Left lung (tissue), 10 donors: ENCODE data around the gene RNF44. TPM values are rescaled to one million over a fixed set of nuclear protein-coding genes. Genes with fewer than 3 reads are reported as not detected.

Source experiments
- ATAC-seq: fragments of 200-7000 bp; cut with Tn5 transposase; one replicate; pipeline ENCODE4 v1.9.1; 2020; ENCODE audit warnings: moderate library complexity
- DNase-seq, 4 donors: peaks; one replicate each; pipeline ENCODE4 v3.0.0-alpha.2; 2013 to 2020
- H3K27ac ChIP-seq, 2 donors: fragments of 200-600 bp; sonication (generic) in 1 of 2; one replicate each; pipeline versions ENCODE4 v1.5.0 to v1.8.0; 2020 to 2021
- H3K27me3 ChIP-seq, 2 donors: fragments of 200-600 bp; sonication (generic) in 1 of 2; one replicate each; pipeline versions ENCODE4 v1.5.0 to v1.8.0; 2020 to 2021
- H3K36me3 ChIP-seq, 2 donors: fragments of 200-600 bp; sonication (generic) in 1 of 2; one replicate each; pipeline versions ENCODE4 v1.5.0 to v1.8.0; 2020 to 2021
- H3K4me1 ChIP-seq, 2 donors: fragments of 200-600 bp; one replicate each; pipeline ENCODE4 v1.8.0; 2021
- H3K4me3 ChIP-seq, 2 donors: fragments of 200-600 bp; sonication (generic) in 1 of 2; one replicate each; pipeline versions ENCODE4 v1.5.0 to v1.8.0; 2020 to 2021; ENCODE audit warnings: mild to moderate bottlenecking in 1 of 2
- H3K9me3 ChIP-seq, 2 donors: fragments of 200-600 bp; sonication (generic) in 1 of 2; one replicate each; pipeline versions ENCODE4 v1.5.0 to v1.8.0; 2020 to 2021
- intact Hi-C, 2 donors: fragments of 100-400 bp; cut with DNase I; formaldehyde crosslinking; loops; one replicate each; pipeline versions ENCODE4 v1.11.2 to v1.14.2; 2022
- polyA plus RNA-seq, 6 donors: library from polyadenylated mRNA; unstranded; fragments of 120-200 nt; gene quantifications; one replicate each; pipeline ENCODE4 v1.2.1, GENCODE V29; 2013; ENCODE audit not compliant: insufficient read length in 6 of 6
- total RNA-seq, 2 donors: library from RNA; stranded (reverse); fragmentation: NEBNext Ultra II Directional; extraction: Animal tissue kit (Norgen Biotek cat#: 25700); gene quantifications; one replicate each; pipeline ENCODE4 v1.2.1, GENCODE V29; 2021
- TF ChIP-seq, protein P1 (sequence below), 2 donors: fragments of 200-600 bp; sonication (generic) in 1 of 2; IDR thresholded peaks; one replicate each; pipeline versions ENCODE4 v1.5.0 to v1.8.0; 2021; ENCODE audit warnings: antibody characterized with exemption in 2 of 2
- donor health status: DM: no; HTN: yes; CAD: no.
- donor health status: DM: no; HTN: no; CAD: no.

Gene RNF44
- total and polyA plus RNA-seq, 8 donors: 37.6 to 61.7 (median 45.0) TPM

DNA sequence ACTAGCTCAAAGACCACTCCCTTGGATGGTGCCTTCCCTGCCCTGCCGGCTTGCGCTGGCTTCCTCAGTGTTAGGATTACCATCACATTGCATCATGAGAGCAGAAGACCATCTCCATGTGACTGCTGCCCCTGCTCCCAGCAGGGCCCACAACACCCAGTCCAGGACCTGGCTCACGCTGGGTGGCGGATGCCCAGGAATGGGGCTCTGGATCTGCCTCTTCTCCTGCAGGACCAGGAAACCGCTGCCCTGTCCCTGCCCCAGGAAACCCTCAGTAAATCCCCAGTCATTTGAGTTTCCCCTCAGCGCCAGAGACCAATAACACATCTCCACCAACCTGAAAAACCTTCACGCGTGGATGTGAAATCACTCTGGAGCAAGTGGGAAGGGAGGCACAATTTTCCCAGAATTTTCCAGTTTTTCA is 3.3 kb upstream of the RNF44 start:
- DNase-seq: no peak
- ATAC-seq: no peak
- Histone ChIP-seq H3K4me1 (peaks cover 26 to 69% of the 10 kb centered on the region in 2 donors), H3K4me3 (no peak overlapping the region), H3K27me3 (no peaks in the 10 kb centered on the region), H3K36me3 (no peaks in the 10 kb centered on the region), H3K9me3 (no peaks in the 10 kb centered on the region), H3K27ac (peak overlapping the region in 1 of 2 donors; percentile 55)
- TF ChIP-seq, protein P1, sequence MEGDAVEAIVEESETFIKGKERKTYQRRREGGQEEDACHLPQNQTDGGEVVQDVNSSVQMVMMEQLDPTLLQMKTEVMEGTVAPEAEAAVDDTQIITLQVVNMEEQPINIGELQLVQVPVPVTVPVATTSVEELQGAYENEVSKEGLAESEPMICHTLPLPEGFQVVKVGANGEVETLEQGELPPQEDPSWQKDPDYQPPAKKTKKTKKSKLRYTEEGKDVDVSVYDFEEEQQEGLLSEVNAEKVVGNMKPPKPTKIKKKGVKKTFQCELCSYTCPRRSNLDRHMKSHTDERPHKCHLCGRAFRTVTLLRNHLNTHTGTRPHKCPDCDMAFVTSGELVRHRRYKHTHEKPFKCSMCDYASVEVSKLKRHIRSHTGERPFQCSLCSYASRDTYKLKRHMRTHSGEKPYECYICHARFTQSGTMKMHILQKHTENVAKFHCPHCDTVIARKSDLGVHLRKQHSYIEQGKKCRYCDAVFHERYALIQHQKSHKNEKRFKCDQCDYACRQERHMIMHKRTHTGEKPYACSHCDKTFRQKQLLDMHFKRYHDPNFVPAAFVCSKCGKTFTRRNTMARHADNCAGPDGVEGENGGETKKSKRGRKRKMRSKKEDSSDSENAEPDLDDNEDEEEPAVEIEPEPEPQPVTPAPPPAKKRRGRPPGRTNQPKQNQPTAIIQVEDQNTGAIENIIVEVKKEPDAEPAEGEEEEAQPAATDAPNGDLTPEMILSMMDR (IDR thresholded peaks at IDR 0.05): no peak
- intact Hi-C loops: no loop called here

DNA sequence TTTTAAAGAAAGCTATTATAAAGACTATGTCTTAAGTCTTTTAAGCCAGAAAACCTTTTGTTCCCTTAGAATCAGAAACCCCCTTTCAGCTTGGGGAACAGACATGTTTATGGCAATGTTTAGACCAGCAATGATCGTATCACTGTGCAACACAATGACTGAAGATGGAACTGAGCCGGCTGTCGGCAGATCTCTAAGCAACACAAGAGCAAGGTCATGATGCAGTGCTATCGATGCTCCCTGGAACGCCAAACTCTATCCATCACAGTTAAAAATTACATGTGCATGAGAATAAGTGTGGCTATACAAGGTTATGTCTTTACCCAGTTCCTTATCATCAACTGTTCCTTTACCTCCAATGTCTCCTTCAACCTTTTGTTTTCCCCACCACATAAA is 1.8 kb upstream of the RNF44 start:
- intact Hi-C loops: no loop called here
- ATAC-seq: no peak
- peak overlapping the region in 1 of 2 donors; percentile 55 for H3K27ac ChIP-seq
- TF ChIP-seq, protein P1 (IDR thresholded peaks at IDR 0.05): no peak
- H3K4me1 ChIP-seq: peaks cover 40 to 75% of the 10 kb centered on the region in 2 donors
- H3K27me3 ChIP-seq: no peaks in the 10 kb centered on the region
- DNase-seq: no peak
- H3K4me3 ChIP-seq: no peak overlapping the region
- H3K9me3 ChIP-seq: no peaks in the 10 kb centered on the region
- H3K36me3 ChIP-seq: no peaks in the 10 kb centered on the region

DNA sequence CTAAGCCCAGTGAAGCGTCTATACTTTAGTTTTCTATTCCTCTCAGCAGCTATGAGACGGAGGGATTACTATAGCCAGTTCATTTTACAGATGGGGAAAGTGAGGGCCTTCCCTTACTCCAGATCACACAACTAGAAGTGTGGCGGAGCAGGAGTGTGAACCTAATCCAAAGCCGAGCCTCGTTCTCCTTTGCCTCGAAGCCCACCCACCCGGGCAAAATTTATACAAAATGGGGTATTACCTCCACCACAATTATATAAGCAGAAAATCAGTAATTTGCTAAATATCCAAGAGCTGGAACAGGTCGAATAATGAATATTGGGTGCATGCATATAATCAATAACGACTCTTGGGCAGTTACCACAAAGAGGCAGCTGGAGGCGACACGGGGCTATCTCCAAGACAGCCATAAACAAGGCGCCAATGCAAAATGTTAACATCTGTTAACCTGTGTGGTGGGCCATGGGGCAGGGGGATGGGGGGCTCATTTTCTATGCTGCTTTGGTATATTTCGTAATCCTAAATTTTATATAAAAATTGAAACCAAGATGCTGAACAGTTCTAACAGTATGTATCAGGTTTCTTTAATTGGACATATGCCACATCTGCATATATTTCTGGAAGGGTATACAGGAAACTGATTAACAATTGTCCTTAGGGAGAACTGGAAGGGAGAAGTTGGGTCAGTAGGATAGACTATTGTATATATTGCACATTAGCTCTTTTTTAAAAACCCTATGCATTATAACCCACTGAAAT is 1.2 kb upstream of the RNF44 start:
- Histone ChIP-seq H3K4me1 (peaks cover 46 to 78% of the 10 kb centered on the region in 2 donors), H3K4me3 (peak overlapping the region; percentile 8 to 82), H3K27ac (peak overlapping the region; percentile 54 to 99), H3K9me3 (no peaks in the 10 kb centered on the region), H3K36me3 (no peaks in the 10 kb centered on the region), H3K27me3 (no peaks in the 10 kb centered on the region)
- intact Hi-C loops: no loop called here
- TF ChIP-seq, protein P1 (IDR thresholded peaks at IDR 0.05): no peak
- ATAC-seq: no peak
- no peak for DNase-seq

DNA sequence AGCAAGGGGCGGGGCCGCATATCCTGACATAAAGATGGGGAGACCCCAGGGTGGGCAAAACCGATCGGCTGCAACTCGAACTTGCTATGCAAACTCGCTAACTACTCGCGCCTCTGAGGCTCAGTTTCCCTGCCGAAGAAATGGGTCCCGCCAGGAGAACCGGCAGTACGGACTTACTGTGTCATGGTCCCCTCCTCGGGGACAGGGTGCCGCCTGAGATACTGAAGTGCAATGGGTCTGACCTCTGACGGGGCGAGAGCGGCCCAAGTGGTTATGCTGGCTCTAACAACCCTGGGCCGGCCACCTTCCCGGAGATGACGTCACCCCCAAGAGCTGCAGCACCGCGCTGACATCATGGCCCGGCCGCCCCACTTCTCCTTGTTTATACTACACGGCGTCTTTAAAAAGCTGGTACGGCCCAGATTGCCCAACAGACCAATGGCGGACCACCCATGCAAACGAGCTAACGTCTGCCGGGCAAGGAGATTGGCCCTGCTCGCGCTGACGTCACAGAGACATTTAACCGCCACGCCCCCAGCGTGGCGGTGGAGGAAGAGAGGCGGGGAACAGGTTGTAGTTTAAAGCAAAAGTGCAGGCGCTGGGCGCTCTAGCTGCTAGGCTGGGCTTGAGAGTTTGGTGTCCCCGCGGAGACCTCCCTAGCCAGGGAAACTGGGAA is 490 bp upstream of the RNF44 start:
- Histone ChIP-seq H3K4me1 (peaks cover 49 to 84% of the 10 kb centered on the region in 2 donors), H3K27me3 (no peaks in the 10 kb centered on the region), H3K4me3 (peak overlapping the region; percentile 82 to 83), H3K27ac (peak overlapping the region; percentile 91 to 99), H3K36me3 (no peaks in the 10 kb centered on the region), H3K9me3 (no peaks in the 10 kb centered on the region)
- TF ChIP-seq, protein P1 (IDR thresholded peaks at IDR 0.05): no peak
- ATAC-seq (peak; percentile 82), DNase-seq (peak; percentile 98 to 100 (median 100))
- intact Hi-C loops: no loop called here
